Measurements from ENCODE around the gene C6orf58. TPM values are rescaled to one million over a fixed set of nuclear protein-coding genes. Genes with fewer than 3 reads are reported as not detected.

C6orf58 gene
- total RNA-seq, 1 donor from 2014 or later = not detected

- no peak for TF ChIP-seq CTCF (IDR thresholded peaks at IDR 0.05; ENCODE audit: partially characterized antibody, unreplicated experiment)
- no peaks in the 10 kb centered on the region for H3K36me3 Mint-ChIP-seq (ENCODE audit: unreplicated experiment)
- H3K9me3 Mint-ChIP-seq (ENCODE audit: unreplicated experiment) = peaks cover 3% of the 10 kb centered on the region
- H3K4me1 Mint-ChIP-seq (ENCODE audit: low read depth, unreplicated experiment) = peaks cover 6% of the 10 kb centered on the region
- no peak for DNase-seq
- peaks cover 3% of the 10 kb centered on the region for H3K27me3 Mint-ChIP-seq (ENCODE audit: unreplicated experiment)
- no peak overlapping the region for H3K27ac Mint-ChIP-seq (ENCODE audit: unreplicated experiment)
- H3K4me3 Mint-ChIP-seq (ENCODE audit: unreplicated experiment) = no peak overlapping the region
These were observed 60.9 kb downstream of the C6orf58 start for GRCh38 chr6:127637830-127638409.

Other genes starting within 250 kb of the C6orf58 start
- 38.4 TPM for gene ECHDC1, start 233.6 kb upstream of the C6orf58 start, total RNA-seq (ENCODE audit: unreplicated experiment)
- gene KIAA0408, start 117.8 kb upstream of the C6orf58 start, total RNA-seq (ENCODE audit: unreplicated experiment) = 110 TPM